ENCODE measurements around the gene PRKX.
"Not testable (repeated sequence)": the region's sequence is repeated elsewhere in the genome, so short reads cannot be mapped to it uniquely, and the experiment has no call there.

PRKX gene

GRCh38 chrX:3639858-3640631 lies 73.4 kb downstream of the PRKX start:
- DNase-seq = not testable (repeated sequence)

- no peak for DNase-seq
These were observed 74.2 kb downstream of the PRKX start for GRCh38 chrX:3639236-3639635.

- DNase-seq = no peak
These were observed 75.1 kb downstream of the PRKX start for GRCh38 chrX:3638280-3638873.

GRCh38 chrX:3636803-3637202 lies 76.6 kb downstream of the PRKX start:
- DNase-seq = no peak

GRCh38 chrX:3631196-3631595 lies 82.3 kb downstream of the PRKX start:
- no peak for DNase-seq

GRCh38 chrX:3627594-3627993 lies 85.9 kb downstream of the PRKX start:
- DNase-seq = no peak

GRCh38 chrX:3621414-3621813 lies 92.0 kb downstream of the PRKX start:
- DNase-seq = no peak

- not testable (repeated sequence) for DNase-seq
These were observed 101.7 kb downstream of the PRKX start for GRCh38 chrX:3611744-3612143.

GRCh38 chrX:3609810-3610209 lies 103.6 kb downstream of the PRKX start:
- no peak for DNase-seq

- no peak for DNase-seq
These were observed 110.3 kb downstream of the PRKX start for GRCh38 chrX:3603026-3603661.

- no peak for DNase-seq
These were observed 113.5 kb downstream of the PRKX start for GRCh38 chrX:3599802-3600430.

GRCh38 chrX:3598709-3599108 lies 114.7 kb downstream of the PRKX start:
- no peak for DNase-seq

GRCh38 chrX:3598046-3598605 lies 115.3 kb downstream of the PRKX start:
- DNase-seq = no peak

- no peak for DNase-seq
These were observed 121.3 kb downstream of the PRKX start for GRCh38 chrX:3592184-3592583.

- DNase-seq = no peak
These were observed 124.0 kb downstream of the PRKX start for GRCh38 chrX:3589474-3589873.

GRCh38 chrX:3585719-3586118 lies 127.7 kb downstream of the PRKX start:
- no peak for DNase-seq

GRCh38 chrX:3584415-3584996 lies 128.9 kb downstream of the PRKX start:
- DNase-seq = no peak

- no peak for DNase-seq
These were observed 131.0 kb downstream of the PRKX start for GRCh38 chrX:3582451-3582850.

GRCh38 chrX:3581609-3582108 lies 131.8 kb downstream of the PRKX start:
- no peak for DNase-seq

- no peak for DNase-seq
These were observed 135.9 kb downstream of the PRKX start for GRCh38 chrX:3577551-3577950.

GRCh38 chrX:3576886-3577501 lies 136.5 kb downstream of the PRKX start:
- no peak for DNase-seq

GRCh38 chrX:3567686-3568085 lies 145.8 kb downstream of the PRKX start:
- DNase-seq = no peak
